Fibroblast of mammary gland (primary cell): ENCODE data around the gene ETV7.

Experiments used
- DNase-seq: peaks from one replicate; pipeline ENCODE4 v3.0.0-alpha.2; 2010; ENCODE audit warnings: low read depth
- H3K4me3 ChIP-seq: 2 replicates; pipeline ENCODE4 v1.5.1; 2011; ENCODE audit warnings: low read depth, mild to moderate bottlenecking, low read length, moderate library complexity; ENCODE audit not compliant: control insufficient read depth
- CTCF ChIP-seq: conservative IDR thresholded peaks from 2 replicates; pipeline ENCODE4 v1.5.1; 2011; ENCODE audit warnings: low read depth, low read length, inconsistent platforms; ENCODE audit not compliant: control insufficient read depth, insufficient read depth

ETV7 gene

DNA sequence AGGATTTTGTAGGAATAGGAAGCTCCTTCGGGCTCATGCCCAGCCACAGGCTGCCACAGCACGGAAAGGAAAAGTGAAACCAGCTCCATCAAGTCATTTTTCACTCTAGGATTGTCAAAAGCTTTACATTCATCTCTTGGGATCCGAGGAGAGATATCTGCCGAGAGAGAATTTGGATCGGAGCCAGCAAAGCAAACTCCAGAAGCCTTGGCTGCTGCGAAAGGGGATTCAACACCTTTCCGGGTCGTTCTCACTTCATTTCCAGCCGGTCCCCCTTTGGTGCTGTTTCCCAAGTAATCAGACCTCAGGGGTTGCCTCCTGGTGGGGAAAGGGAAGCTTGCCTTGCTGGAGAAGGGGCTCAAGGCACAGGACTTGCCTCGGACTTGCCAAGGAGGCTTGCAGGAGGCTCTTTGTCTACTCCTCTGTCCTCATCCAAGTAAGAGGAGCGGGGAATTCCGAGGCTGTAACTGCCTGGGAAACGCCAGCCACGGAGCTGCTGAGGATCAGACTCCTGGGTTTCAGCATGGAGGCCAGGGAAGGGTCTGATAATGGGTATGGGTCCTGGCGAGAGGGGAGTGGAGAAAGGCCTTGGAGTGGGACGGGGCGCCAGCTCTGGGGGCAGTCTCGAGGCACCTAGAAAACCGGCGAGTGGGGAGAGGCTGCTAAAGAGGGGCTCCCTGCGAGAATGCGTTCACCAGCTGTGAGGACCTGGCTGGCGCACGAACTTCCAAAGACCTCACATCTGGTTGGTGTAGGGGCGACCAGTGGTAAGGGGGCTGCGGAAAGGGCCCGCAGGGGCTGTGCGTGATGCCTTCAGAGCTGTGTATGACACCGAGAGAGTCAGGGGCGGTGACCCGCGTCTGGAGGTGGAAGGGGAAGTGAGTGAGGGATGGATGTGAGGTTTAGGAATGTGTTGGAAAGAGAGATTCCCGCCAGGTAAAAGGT is 702 bp downstream of the ETV7 start:
- DNase-seq: peak; percentile 47
- TF ChIP-seq CTCF: peak; percentile 11
- peak overlapping the region; percentile 36 for H3K4me3 ChIP-seq

- DNase-seq: no peak
- no peak for TF ChIP-seq CTCF
- no peak overlapping the region for H3K4me3 ChIP-seq
These were observed 3.4 kb downstream of the ETV7 start for GRCh38 chr6:36384095-36384494.

GRCh38 chr6:36383606-36384005 is 3.9 kb downstream of the ETV7 start:
- TF ChIP-seq CTCF: no peak
- no peak overlapping the region for H3K4me3 ChIP-seq
- DNase-seq: no peak

GRCh38 chr6:36382976-36383375 is 4.5 kb downstream of the ETV7 start:
- no peak for TF ChIP-seq CTCF
- no peak for DNase-seq

DNA sequence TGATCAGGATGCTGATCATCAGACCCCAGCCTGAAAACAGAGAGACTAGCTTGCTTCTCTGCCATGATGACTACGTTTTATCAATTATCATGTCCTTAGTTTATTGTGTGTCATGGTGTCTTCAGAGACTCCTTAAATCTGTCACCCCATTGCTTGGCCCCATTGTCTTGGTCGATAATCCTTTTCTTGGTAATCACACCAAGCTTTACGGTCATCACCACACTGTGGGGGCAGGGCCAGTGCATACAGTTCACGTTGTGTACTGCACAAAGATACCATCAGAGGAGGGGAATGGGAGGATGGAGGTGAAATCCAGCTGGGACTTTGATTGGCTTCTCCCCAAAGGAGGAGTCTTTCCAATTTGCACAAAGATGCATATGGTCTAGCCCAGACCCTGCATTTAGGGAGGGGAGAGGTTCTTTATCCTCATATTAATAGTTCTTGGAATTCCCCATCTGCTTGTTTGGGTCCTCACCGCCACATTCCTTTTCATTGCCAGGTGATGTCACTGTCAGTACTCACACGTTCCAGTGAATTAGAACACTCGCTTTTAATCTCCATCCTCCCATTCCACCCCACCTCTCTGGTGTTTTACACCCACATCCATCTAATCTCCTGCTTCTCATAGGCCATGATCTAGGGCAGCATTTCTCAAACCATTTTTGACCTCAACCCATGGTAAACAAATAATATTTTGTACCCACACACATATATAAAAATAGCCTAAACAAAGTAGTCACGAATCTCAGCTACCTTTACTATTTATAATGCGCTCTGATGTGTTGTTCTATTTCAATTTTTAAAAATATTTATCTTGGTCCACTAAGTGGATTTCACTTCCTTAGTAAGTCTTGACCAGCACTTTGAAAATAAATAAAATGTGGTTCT is 5.7 kb downstream of the ETV7 start:
- DNase-seq: no peak
- H3K4me3 ChIP-seq: no peak overlapping the region
- no peak for TF ChIP-seq CTCF

More at GRCh38 chr6:36382976-36383375, 4.5 kb downstream of the ETV7 start:
- H3K4me3 ChIP-seq: no peak overlapping the region

- no peak overlapping the region for H3K4me3 ChIP-seq
- TF ChIP-seq CTCF: no peak
- no peak for DNase-seq
These were observed 7.3 kb downstream of the ETV7 start for GRCh38 chr6:36380166-36380565.
